WTC11 (cell line): ENCODE data around the gene HS1BP3. TPM values are rescaled to one million over a fixed set of nuclear protein-coding genes. Genes with fewer than 3 reads are reported as not detected.

Source experiments
- ATAC-seq: fragments of 200-7000 bp; cut with Tn5 transposase; 2 replicates; pipeline ENCODE4 v1.10.0; 2021; ENCODE audit warnings: mild to moderate bottlenecking, moderate library complexity
- CTCF ChIA-PET: fragments of 300-600 bp; sonication (Branson Sonifier 250); formaldehyde crosslinking; loops from one replicate; lab custom pipeline; 2021; ENCODE audit warnings: antibody characterized with exemption; lab: Charles Lee
- POLR2A ChIA-PET: fragments of 350-600 bp; sonication (Branson Sonifier 250); formaldehyde crosslinking; loops from one replicate; lab custom pipeline; 2021; ENCODE audit warnings: antibody characterized with exemption; lab: Charles Lee
- DNase-seq: peaks from one replicate; pipeline ENCODE4 v3.0.0; 2021; ENCODE audit warnings: low spot score
- H3K27ac Mint-ChIP-seq: 2 replicates; pipeline ENCODE4 v1.8.0; 2021; ENCODE audit warnings: mixed read lengths
- H3K27me3 Mint-ChIP-seq: 2 replicates; pipeline ENCODE4 v1.8.0; 2021; ENCODE audit warnings: low read depth, mild to moderate bottlenecking, moderate library complexity, mixed read lengths
- H3K36me3 Mint-ChIP-seq: 2 replicates; pipeline ENCODE4 v1.8.0; 2021; ENCODE audit warnings: mixed read lengths
- H3K4me1 Mint-ChIP-seq: 2 replicates; pipeline ENCODE4 v1.8.0; 2022; ENCODE audit warnings: mixed read lengths
- H3K4me3 Mint-ChIP-seq: 2 replicates; pipeline ENCODE4 v1.8.0; 2021; ENCODE audit warnings: mild to moderate bottlenecking, moderate library complexity, mixed read lengths
- H3K9me3 Mint-ChIP-seq: 2 replicates; pipeline ENCODE4 v1.8.0; 2021; ENCODE audit warnings: mixed read lengths
- EMX1 ChIP-seq: fragments of 250-450 bp; sonication (Bioruptor Pico); IDR thresholded peaks from 2 replicates; pipeline ENCODE4 v1.8.0; 2021; ENCODE audit warnings: mild to moderate bottlenecking
- HMGA2 ChIP-seq: fragments of 250-450 bp; sonication (Bioruptor Pico); IDR thresholded peaks from 2 replicates; pipeline ENCODE4 v1.4.0; 2021; ENCODE audit warnings: mild to moderate bottlenecking, moderate library complexity
- IRF2 ChIP-seq: sonication (generic); formaldehyde crosslinking; IDR thresholded peaks from 2 replicates; pipeline ENCODE4 v1.8.0; 2022; ENCODE audit warnings: low read depth, missing genetic modification reagents, borderline replicate concordance
- KAT7 ChIP-seq: sonication (generic); formaldehyde crosslinking; IDR thresholded peaks from 2 replicates; pipeline ENCODE4 v1.8.1; 2023; ENCODE audit warnings: missing genetic modification reagents, mild to moderate bottlenecking, borderline replicate concordance
- MXD4 ChIP-seq: fragments of 250-450 bp; sonication (Bioruptor Pico); IDR thresholded peaks from 2 replicates; pipeline ENCODE4 v1.8.0; 2021; ENCODE audit warnings: mild to moderate bottlenecking, moderate library complexity, borderline replicate concordance
- NFE2L1 ChIP-seq: sonication (generic); formaldehyde crosslinking; IDR thresholded peaks from 2 replicates; pipeline ENCODE4 v1.8.1; 2023; ENCODE audit warnings: missing genetic modification reagents
- NFYB ChIP-seq: sonication (generic); formaldehyde crosslinking; conservative IDR thresholded peaks from 2 replicates; pipeline ENCODE4 v1.8.0; 2022; ENCODE audit warnings: low read depth, missing genetic modification reagents
- NR2C2 ChIP-seq: sonication (generic); formaldehyde crosslinking; IDR thresholded peaks from 2 replicates; pipeline ENCODE4 v1.8.0; 2022; ENCODE audit warnings: mild to moderate bottlenecking, missing genetic modification reagents
- TEAD1 ChIP-seq: sonication (generic); formaldehyde crosslinking; IDR thresholded peaks from 2 replicates; pipeline ENCODE4 v1.8.0; 2022; ENCODE audit warnings: mild to moderate bottlenecking, missing genetic modification reagents
- ZNF396 ChIP-seq: fragments of 250-450 bp; sonication (Bioruptor Pico); IDR thresholded peaks from 2 replicates; pipeline ENCODE4 v1.8.0; 2021; ENCODE audit warnings: mild to moderate bottlenecking, moderate library complexity, borderline replicate concordance
- total RNA-seq: library from RNA; stranded (reverse); gene quantifications from 3 replicates; pipeline ENCODE4 v1.2.3, GENCODE V29; 2021
- TF ChIP-seq, protein P1 (sequence below): fragments of 250-450 bp; sonication (Bioruptor Pico); conservative IDR thresholded peaks from 2 replicates; pipeline ENCODE4 v1.9.0; 2021; ENCODE audit warnings: mild to moderate bottlenecking
- TF ChIP-seq, protein P2 (sequence below): sonication (generic); formaldehyde crosslinking; IDR thresholded peaks from 2 replicates; pipeline ENCODE4 v1.8.1; 2023; ENCODE audit warnings: mild to moderate bottlenecking, moderate library complexity, missing genetic modification reagents
- TF ChIP-seq, protein P3 (sequence below): sonication (generic); formaldehyde crosslinking; IDR thresholded peaks from 2 replicates; pipeline ENCODE4 v1.8.1; 2023; ENCODE audit warnings: mild to moderate bottlenecking, missing genetic modification reagents, borderline replicate concordance
- TF ChIP-seq, protein P4 (sequence below): sonication (generic); formaldehyde crosslinking; IDR thresholded peaks from 2 replicates; pipeline ENCODE4 v1.8.0; 2023; ENCODE audit warnings: mild to moderate bottlenecking, missing genetic modification reagents

HS1BP3 gene
- total RNA-seq, 1 experiment from 2014 or later: 17.9 TPM

DNA sequence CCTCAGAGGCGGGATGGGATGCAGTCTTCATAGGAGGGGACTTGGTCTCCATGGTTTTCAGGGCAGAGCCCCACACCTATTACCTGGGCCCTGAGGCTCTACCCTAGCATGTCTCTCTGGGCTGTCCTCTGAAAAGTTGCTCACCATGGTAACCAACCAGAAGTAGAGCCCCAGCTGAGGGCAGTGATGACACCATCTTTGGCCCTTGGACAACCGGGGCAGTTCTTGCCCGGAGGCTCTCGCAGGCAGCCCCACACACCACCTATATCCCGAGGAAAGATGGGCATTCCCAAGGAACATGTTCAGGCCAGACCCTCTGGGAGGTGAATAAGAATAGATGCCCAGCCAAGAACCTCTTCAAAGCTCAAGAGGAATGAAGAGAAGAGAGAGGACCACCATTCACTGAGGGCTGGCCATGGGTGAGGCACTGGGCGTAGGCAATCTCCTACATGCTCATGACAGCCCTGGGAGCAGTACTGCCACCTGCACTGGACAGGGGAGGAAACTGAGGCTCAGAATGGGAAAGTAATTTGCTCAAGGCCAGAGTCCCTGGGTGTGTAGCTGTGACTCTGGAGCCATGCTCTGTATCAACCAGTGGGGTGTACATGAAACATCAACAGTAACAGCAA is 72.5 kb downstream of the HS1BP3 start:
- TF ChIP-seq TEAD1 (CRISPR knock-in tag) (no peak), NFE2L1 (no peak)
- TF ChIP-seq, protein P1, sequence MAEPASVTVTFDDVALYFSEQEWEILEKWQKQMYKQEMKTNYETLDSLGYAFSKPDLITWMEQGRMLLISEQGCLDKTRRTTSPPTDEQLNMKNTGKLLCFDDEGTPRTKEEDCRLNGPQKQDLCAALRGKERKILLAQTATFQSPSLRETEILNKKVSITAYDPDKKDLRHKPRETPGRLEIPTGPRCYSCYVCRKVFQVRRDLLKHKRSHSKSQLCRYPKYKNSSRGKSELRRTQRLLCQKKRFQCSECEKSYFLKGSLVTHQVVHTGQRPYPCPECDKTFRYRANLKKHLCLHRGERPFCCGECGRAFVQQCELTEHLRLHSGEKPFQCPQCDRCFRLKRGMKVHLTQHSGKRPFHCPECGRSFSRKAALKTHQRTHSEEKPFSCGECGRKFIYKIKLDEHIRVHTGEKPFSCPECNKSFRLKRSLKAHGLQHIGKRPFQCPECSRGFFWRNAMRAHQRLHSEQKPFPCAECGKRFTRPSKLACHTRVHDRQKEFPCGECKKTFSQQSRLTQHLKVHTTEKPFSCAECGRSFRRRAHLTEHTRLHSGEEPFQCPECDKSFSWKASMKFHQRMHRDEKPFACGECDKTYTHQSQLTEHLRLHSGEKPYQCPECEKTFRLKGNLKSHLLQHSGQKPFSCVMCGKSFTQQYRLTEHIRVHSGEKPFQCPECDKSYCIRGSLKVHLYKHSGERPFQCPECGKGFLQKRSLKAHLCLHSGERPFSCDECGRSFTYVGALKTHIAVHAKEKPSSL (CRISPR knock-in tag): no peak
- TF ChIP-seq, protein P2, sequence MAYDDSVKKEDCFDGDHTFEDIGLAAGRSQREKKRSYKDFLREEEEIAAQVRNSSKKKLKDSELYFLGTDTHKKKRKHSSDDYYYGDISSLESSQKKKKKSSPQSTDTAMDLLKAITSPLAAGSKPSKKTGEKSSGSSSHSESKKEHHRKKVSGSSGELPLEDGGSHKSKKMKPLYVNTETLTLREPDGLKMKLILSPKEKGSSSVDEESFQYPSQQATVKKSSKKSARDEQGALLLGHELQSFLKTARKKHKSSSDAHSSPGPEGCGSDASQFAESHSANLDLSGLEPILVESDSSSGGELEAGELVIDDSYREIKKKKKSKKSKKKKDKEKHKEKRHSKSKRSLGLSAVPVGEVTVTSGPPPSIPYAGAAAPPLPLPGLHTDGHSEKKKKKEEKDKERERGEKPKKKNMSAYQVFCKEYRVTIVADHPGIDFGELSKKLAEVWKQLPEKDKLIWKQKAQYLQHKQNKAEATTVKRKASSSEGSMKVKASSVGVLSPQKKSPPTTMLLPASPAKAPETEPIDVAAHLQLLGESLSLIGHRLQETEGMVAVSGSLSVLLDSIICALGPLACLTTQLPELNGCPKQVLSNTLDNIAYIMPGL (CRISPR knock-in tag): no peak
- POLR2A ChIA-PET: interaction anchor here (2.9 kb wide), 1 partner anchor 131 kb away, joined by 11 read pairs; the partner anchor contains the start of gene RHOB
- Mint-ChIP-seq H3K36me3 (no peaks in the 10 kb centered on the region), H3K9me3 (peaks cover 6% of the 10 kb centered on the region; the same call in 1 of the 2 replicates), H3K27me3 (peaks cover 3% of the 10 kb centered on the region), H3K4me3 (no peak overlapping the region), H3K4me1 (0 out of 2 replicates have a peak, but pooled peaks cover 4% of the 10 kb centered on the region), H3K27ac (no peak overlapping the region)
- CTCF ChIA-PET: no interaction called here
- DNase-seq: no peak
- no peak for ATAC-seq

DNA sequence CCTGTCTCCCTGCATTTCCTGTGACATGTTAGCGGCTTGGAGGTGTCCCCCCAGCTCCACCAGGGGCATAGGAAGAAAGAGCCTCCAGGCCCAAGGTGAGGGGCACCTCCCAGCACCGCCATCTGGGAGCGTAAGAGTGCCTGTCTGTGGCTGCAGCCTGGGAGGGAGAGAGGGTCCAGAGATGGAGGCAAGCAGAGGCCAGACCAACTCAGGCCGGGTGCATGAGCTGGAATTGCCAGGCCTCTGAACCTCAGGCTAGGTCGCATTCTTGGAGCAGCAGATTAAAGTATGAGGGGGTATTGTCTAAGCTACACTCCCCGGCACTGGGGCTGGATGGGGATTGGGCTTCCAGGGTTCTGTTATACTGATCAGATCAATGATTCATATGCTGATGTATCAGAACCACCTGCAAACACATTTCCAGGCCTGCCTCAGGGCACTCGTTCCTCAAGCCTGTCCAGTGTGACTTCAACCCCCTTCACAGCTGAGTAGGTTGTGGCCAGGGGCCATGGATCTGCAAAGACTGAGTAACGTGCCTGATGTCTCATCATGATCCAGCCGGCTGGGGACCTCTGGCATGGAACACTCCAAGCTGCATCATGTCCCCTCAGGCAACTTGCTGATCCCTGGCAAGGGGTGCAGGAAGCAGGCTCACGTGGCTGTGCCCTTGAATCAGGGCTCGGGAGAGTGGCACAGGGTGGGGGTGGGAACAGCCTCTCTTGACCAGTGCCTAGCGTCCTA is 73.2 kb downstream of the HS1BP3 start:
- no peak for TF ChIP-seq EMX1 (CRISPR knock-in tag)
- no peak for ATAC-seq
- DNase-seq: no peak
- ChIA-PET POLR2A (interaction anchor here (2.0 kb wide), 1 partner anchor 130 kb away, joined by 5 read pairs; the partner anchor contains the start of gene RHOB), CTCF (no interaction called here)
- Mint-ChIP-seq H3K27ac (no peak overlapping the region), H3K9me3 (peaks cover 6% of the 10 kb centered on the region; the same call in 1 of the 2 replicates), H3K4me1 (0 out of 2 replicates have a peak, but pooled peaks cover 4% of the 10 kb centered on the region), H3K4me3 (no peak overlapping the region), H3K27me3 (peaks cover 3% of the 10 kb centered on the region), H3K36me3 (no peaks in the 10 kb centered on the region)

DNA sequence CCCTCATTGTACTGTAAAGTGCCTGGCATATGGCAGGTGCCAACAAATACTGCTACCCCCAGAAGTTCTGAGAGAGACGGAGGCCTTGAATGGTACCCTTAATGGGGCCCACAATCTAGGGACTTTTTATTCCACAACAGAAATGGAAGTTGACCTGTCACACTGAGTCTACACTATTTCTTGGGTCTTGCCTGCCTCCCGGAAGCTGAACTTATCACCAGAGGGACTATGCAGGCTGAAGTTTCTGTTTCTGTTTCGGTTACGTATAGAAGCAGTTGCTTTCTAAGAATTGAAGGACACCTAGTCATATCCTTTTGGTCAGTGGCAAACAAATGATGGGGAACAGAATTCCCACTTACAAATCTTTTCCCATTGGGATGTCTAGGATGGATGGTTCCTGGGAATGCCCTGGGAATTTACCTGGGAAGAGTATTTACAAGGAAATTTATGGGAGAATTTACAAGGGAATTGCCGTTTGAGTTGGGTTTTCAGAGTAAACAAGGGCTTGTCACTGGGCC is 74.2 kb downstream of the HS1BP3 start:
- Mint-ChIP-seq H3K27me3 (no peaks in the 10 kb centered on the region; the same call in 1 of the 2 replicates), H3K9me3 (peaks cover 2% of the 10 kb centered on the region; the same call in 1 of the 2 replicates), H3K4me3 (no peak overlapping the region), H3K36me3 (no peaks in the 10 kb centered on the region), H3K27ac (no peak overlapping the region), H3K4me1 (0 out of 2 replicates have a peak, but pooled peaks cover 4% of the 10 kb centered on the region)
- POLR2A ChIA-PET: interaction anchor here (2.0 kb wide), 1 partner anchor 129 kb away, joined by 5 read pairs; the partner anchor contains the start of gene RHOB
- ATAC-seq (no peak), DNase-seq (no peak)
- CTCF ChIA-PET: interaction anchor here (0.9 to 1.2 kb wide), 2 partner anchors 8 to 26 kb away, joined by 3 to 4 read pairs; no protein-coding TSS in a partner anchor
- TF ChIP-seq IRF2 (CRISPR knock-in tag) (no peak), MXD4 (no peak), NFE2L1 (no peak), NR2C2 (CRISPR knock-in tag) (no peak), KAT7 (no peak), HMGA2 (no peak), ZNF396 (CRISPR knock-in tag) (no peak), NFYB (CRISPR knock-in tag) (no peak)
- TF ChIP-seq, protein P3, sequence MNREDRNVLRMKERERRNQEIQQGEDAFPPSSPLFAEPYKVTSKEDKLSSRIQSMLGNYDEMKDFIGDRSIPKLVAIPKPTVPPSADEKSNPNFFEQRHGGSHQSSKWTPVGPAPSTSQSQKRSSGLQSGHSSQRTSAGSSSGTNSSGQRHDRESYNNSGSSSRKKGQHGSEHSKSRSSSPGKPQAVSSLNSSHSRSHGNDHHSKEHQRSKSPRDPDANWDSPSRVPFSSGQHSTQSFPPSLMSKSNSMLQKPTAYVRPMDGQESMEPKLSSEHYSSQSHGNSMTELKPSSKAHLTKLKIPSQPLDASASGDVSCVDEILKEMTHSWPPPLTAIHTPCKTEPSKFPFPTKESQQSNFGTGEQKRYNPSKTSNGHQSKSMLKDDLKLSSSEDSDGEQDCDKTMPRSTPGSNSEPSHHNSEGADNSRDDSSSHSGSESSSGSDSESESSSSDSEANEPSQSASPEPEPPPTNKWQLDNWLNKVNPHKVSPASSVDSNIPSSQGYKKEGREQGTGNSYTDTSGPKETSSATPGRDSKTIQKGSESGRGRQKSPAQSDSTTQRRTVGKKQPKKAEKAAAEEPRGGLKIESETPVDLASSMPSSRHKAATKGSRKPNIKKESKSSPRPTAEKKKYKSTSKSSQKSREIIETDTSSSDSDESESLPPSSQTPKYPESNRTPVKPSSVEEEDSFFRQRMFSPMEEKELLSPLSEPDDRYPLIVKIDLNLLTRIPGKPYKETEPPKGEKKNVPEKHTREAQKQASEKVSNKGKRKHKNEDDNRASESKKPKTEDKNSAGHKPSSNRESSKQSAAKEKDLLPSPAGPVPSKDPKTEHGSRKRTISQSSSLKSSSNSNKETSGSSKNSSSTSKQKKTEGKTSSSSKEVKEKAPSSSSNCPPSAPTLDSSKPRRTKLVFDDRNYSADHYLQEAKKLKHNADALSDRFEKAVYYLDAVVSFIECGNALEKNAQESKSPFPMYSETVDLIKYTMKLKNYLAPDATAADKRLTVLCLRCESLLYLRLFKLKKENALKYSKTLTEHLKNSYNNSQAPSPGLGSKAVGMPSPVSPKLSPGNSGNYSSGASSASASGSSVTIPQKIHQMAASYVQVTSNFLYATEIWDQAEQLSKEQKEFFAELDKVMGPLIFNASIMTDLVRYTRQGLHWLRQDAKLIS (CRISPR knock-in tag): no peak
- TF ChIP-seq, protein P1 (CRISPR knock-in tag): no peak
- TF ChIP-seq, protein P4, sequence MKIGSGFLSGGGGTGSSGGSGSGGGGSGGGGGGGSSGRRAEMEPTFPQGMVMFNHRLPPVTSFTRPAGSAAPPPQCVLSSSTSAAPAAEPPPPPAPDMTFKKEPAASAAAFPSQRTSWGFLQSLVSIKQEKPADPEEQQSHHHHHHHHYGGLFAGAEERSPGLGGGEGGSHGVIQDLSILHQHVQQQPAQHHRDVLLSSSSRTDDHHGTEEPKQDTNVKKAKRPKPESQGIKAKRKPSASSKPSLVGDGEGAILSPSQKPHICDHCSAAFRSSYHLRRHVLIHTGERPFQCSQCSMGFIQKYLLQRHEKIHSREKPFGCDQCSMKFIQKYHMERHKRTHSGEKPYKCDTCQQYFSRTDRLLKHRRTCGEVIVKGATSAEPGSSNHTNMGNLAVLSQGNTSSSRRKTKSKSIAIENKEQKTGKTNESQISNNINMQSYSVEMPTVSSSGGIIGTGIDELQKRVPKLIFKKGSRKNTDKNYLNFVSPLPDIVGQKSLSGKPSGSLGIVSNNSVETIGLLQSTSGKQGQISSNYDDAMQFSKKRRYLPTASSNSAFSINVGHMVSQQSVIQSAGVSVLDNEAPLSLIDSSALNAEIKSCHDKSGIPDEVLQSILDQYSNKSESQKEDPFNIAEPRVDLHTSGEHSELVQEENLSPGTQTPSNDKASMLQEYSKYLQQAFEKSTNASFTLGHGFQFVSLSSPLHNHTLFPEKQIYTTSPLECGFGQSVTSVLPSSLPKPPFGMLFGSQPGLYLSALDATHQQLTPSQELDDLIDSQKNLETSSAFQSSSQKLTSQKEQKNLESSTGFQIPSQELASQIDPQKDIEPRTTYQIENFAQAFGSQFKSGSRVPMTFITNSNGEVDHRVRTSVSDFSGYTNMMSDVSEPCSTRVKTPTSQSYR (CRISPR knock-in tag): no peak
